ENCODE data around the gene TMEM205. TPM values are rescaled to one million over a fixed set of nuclear protein-coding genes. Genes with fewer than 3 reads are reported as not detected.
"Not testable (repeated sequence)": the region's sequence is repeated elsewhere in the genome, so short reads cannot be mapped to it uniquely, and the experiment has no call there.

Gene TMEM205
- total RNA-seq, 1 donor from 2014 or later, result 46.0 TPM

- peaks cover 9% of the 10 kb centered on the region for H3K9me3 ChIP-seq (ENCODE audit: insufficient read depth, low read depth, low read length)
- peaks cover 5% of the 10 kb centered on the region for H3K27me3 Mint-ChIP-seq (ENCODE audit: low read depth, unreplicated experiment)
- no peak for DNase-seq (ENCODE audit: low read depth)
- no peak for TF ChIP-seq CTCF (IDR thresholded peaks at IDR 0.05; ENCODE audit: insufficient read depth, low read depth, low read length)
- TF ChIP-seq EZH2 (IDR thresholded peaks at IDR 0.05; ENCODE audit: insufficient read depth, low read length), result no peak
- H3K4me1 Mint-ChIP-seq (ENCODE audit: low read depth, unreplicated experiment), result peaks cover 9% of the 10 kb centered on the region
- H4K20me1 ChIP-seq (ENCODE audit: insufficient read depth, low read length), result peaks cover 8% of the 10 kb centered on the region
- H3K9ac ChIP-seq (ENCODE audit: low read length), result no peak overlapping the region
- no peak for FAIRE-seq
- H3K4me1 ChIP-seq (ENCODE audit: insufficient read depth, low read length), result peaks cover 18% of the 10 kb centered on the region
- H2AFZ ChIP-seq (ENCODE audit: low read depth, low read length), result no peak overlapping the region
- no peaks in the 10 kb centered on the region for H3K36me3 ChIP-seq (ENCODE audit: insufficient read depth, low read length)
- H3K27me3 ChIP-seq (ENCODE audit: insufficient read depth, low read length), result no peaks in the 10 kb centered on the region
- peak overlapping the region; percentile 53 for H3K27ac Mint-ChIP-seq (ENCODE audit: unreplicated experiment)
- peaks cover 2% of the 10 kb centered on the region for H3K79me2 ChIP-seq (ENCODE audit: insufficient read depth, low read length)
- H3K4me3 ChIP-seq (ENCODE audit: insufficient read depth, low read depth, low read length), result no peak overlapping the region
- H3K27ac ChIP-seq (ENCODE audit: low read depth, low read length), result no peak overlapping the region
- H3K4me2 ChIP-seq (ENCODE audit: low read length), result no peak overlapping the region
- H3K4me3 Mint-ChIP-seq (ENCODE audit: unreplicated experiment), result peak overlapping the region; percentile 96
- H3K36me3 Mint-ChIP-seq (ENCODE audit: low read depth, unreplicated experiment), result peaks cover 7% of the 10 kb centered on the region
- peaks cover 5% of the 10 kb centered on the region for H3K9me3 Mint-ChIP-seq (ENCODE audit: unreplicated experiment)
Measured at GRCh38 chr19:11347546-11348039, 1.5 kb upstream of the TMEM205 start.

- H3K36me3 Mint-ChIP-seq (ENCODE audit: low read depth, unreplicated experiment), result peaks cover 7% of the 10 kb centered on the region
- Histone ChIP-seq H3K9ac (ENCODE audit: low read length) (peak overlapping the region; percentile 89), H3K36me3 (ENCODE audit: insufficient read depth, low read length) (no peaks in the 10 kb centered on the region), H3K4me2 (ENCODE audit: low read length) (peak overlapping the region; percentile 86), H3K27ac (ENCODE audit: low read depth, low read length) (no peak overlapping the region), H3K79me2 (ENCODE audit: insufficient read depth, low read length) (peaks cover 2% of the 10 kb centered on the region), H3K4me3 (ENCODE audit: insufficient read depth, low read depth, low read length) (peak overlapping the region; percentile 88), H3K4me1 (ENCODE audit: insufficient read depth, low read length) (peaks cover 18% of the 10 kb centered on the region), H3K27me3 (ENCODE audit: insufficient read depth, low read length) (no peaks in the 10 kb centered on the region), H2AFZ (ENCODE audit: low read depth, low read length) (peak overlapping the region; percentile 86), H4K20me1 (ENCODE audit: insufficient read depth, low read length) (peaks cover 8% of the 10 kb centered on the region), H3K9me3 (ENCODE audit: insufficient read depth, low read depth, low read length) (peaks cover 9% of the 10 kb centered on the region)
- H3K4me1 Mint-ChIP-seq (ENCODE audit: low read depth, unreplicated experiment), result peaks cover 9% of the 10 kb centered on the region
- H3K27me3 Mint-ChIP-seq (ENCODE audit: low read depth, unreplicated experiment), result no peaks in the 10 kb centered on the region
- H3K4me3 Mint-ChIP-seq (ENCODE audit: unreplicated experiment), result peak overlapping the region; percentile 96
- TF ChIP-seq EZH2 (IDR thresholded peaks at IDR 0.05; ENCODE audit: insufficient read depth, low read length) (no peak), CTCF (IDR thresholded peaks at IDR 0.05; ENCODE audit: insufficient read depth, low read depth, low read length) (no peak)
- FAIRE-seq (no peak), DNase-seq (ENCODE audit: low read depth) (no peak)
- peaks cover 5% of the 10 kb centered on the region for H3K9me3 Mint-ChIP-seq (ENCODE audit: unreplicated experiment)
- H3K27ac Mint-ChIP-seq (ENCODE audit: unreplicated experiment), result peak overlapping the region; percentile 89
Measured at GRCh38 chr19:11345122-11345803, 805 bp downstream of the TMEM205 start.

GRCh38 chr19:11342429-11342828 lies 3.6 kb downstream of the TMEM205 start:
- H4K20me1 ChIP-seq (ENCODE audit: insufficient read depth, low read length), result peaks cover 8% of the 10 kb centered on the region
- no peaks in the 10 kb centered on the region for H3K9me3 ChIP-seq (ENCODE audit: insufficient read depth, low read depth, low read length)
- peaks cover 2% of the 10 kb centered on the region for H3K79me2 ChIP-seq (ENCODE audit: insufficient read depth, low read length)
- no peak overlapping the region for H3K4me3 ChIP-seq (ENCODE audit: insufficient read depth, low read depth, low read length)
- H3K4me1 Mint-ChIP-seq (ENCODE audit: low read depth, unreplicated experiment), result peaks cover 13% of the 10 kb centered on the region
- H2AFZ ChIP-seq (ENCODE audit: low read depth, low read length), result no peak overlapping the region
- H3K36me3 ChIP-seq (ENCODE audit: insufficient read depth, low read length), result no peaks in the 10 kb centered on the region
- H3K27me3 Mint-ChIP-seq (ENCODE audit: low read depth, unreplicated experiment), result no peaks in the 10 kb centered on the region
- H3K27ac ChIP-seq (ENCODE audit: low read depth, low read length), result no peak overlapping the region
- FAIRE-seq (no peak), DNase-seq (ENCODE audit: low read depth) (no peak)
- H3K27ac Mint-ChIP-seq (ENCODE audit: unreplicated experiment), result no peak overlapping the region
- no peak overlapping the region for H3K4me3 Mint-ChIP-seq (ENCODE audit: unreplicated experiment)
- H3K4me1 ChIP-seq (ENCODE audit: insufficient read depth, low read length), result peaks cover 22% of the 10 kb centered on the region
- no peaks in the 10 kb centered on the region for H3K9me3 Mint-ChIP-seq (ENCODE audit: unreplicated experiment)
- TF ChIP-seq CTCF (IDR thresholded peaks at IDR 0.05; ENCODE audit: insufficient read depth, low read depth, low read length) (no peak), EZH2 (IDR thresholded peaks at IDR 0.05; ENCODE audit: insufficient read depth, low read length) (no peak)
- no peak overlapping the region for H3K9ac ChIP-seq (ENCODE audit: low read length)
- no peak overlapping the region for H3K4me2 ChIP-seq (ENCODE audit: low read length)
- no peaks in the 10 kb centered on the region for H3K27me3 ChIP-seq (ENCODE audit: insufficient read depth, low read length)
- H3K36me3 Mint-ChIP-seq (ENCODE audit: low read depth, unreplicated experiment), result peaks cover 2% of the 10 kb centered on the region

GRCh38 chr19:11340099-11340467 lies 6.0 kb downstream of the TMEM205 start:
- Mint-ChIP-seq H3K4me3 (ENCODE audit: unreplicated experiment) (peak overlapping the region; percentile 81), H3K27ac (ENCODE audit: unreplicated experiment) (peak overlapping the region; percentile 62)
- not testable (repeated sequence) for DNase-seq (ENCODE audit: low read depth); H3K27me3 ChIP-seq (ENCODE audit: insufficient read depth, low read length); H3K4me1 Mint-ChIP-seq (ENCODE audit: low read depth, unreplicated experiment); H2AFZ ChIP-seq (ENCODE audit: low read depth, low read length); H3K36me3 Mint-ChIP-seq (ENCODE audit: low read depth, unreplicated experiment); H3K27ac ChIP-seq (ENCODE audit: low read depth, low read length); H3K27me3 Mint-ChIP-seq (ENCODE audit: low read depth, unreplicated experiment); H3K4me3 ChIP-seq (ENCODE audit: insufficient read depth, low read depth, low read length); H4K20me1 ChIP-seq (ENCODE audit: insufficient read depth, low read length); FAIRE-seq; H3K9me3 ChIP-seq (ENCODE audit: insufficient read depth, low read depth, low read length); H3K9ac ChIP-seq (ENCODE audit: low read length); H3K79me2 ChIP-seq (ENCODE audit: insufficient read depth, low read length); H3K36me3 ChIP-seq (ENCODE audit: insufficient read depth, low read length); H3K9me3 Mint-ChIP-seq (ENCODE audit: unreplicated experiment)
- peaks cover 13% of the 10 kb centered on the region for H3K4me1 ChIP-seq (ENCODE audit: insufficient read depth, low read length)
- H3K4me2 ChIP-seq (ENCODE audit: low read length), result peak overlapping the region; percentile 74

Measured in astrocyte (in vitro differentiated cells and primary cell).